NCI-H2196 treated with DMSO at 0.1 percent for 48 hours (cell line): Measurements from ENCODE around the gene CACNA1B.

ENCODE experiments used
- DNase-seq: peaks from one replicate; lab custom pipeline; 2025; ENCODE audit not compliant: unreplicated experiment; lab: John Stamatoyannopoulos, UW

CACNA1B gene

DNA sequence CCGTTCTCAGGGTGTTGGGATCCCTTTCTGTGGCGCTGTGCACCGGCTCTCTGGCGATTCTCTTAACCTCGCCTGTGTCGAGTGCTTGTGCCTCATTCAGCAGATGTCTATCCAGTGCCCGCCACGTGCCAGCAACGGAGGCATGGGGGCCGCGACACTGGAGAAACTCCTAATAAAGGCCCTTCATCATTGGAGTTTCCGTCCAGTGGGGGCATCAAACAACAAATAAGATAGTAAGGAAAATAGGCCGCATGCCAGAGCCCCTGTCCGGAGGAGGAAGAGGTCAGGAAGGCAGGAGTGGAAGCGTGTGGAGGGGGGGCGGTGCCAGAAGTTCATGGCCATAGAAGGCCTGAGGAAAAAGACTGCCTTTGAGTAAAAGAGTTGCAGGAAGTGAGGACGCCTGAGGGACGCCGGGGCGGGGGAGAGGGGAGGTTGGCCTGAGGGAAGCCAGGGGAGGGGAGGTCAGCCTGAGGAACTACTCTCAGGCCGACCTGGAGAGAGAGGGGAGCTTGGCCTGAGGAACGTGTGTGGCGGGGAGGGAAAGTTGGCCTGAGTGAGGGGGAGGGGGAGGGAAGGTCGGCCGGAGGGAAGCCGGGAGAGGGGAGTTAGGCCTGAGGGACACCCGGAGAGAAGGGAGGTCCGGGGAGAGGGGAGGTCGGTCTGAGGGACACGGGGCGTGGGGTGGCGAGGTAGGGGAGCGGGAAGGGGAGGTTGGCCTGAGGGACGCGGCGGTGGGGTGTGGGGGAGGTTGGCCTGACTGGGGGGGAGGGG lies 82.2 kb downstream of the CACNA1B start:
- DNase-seq = no peak

- no peak for DNase-seq
These were observed 82.9 kb downstream of the CACNA1B start for GRCh38 chr9:137960496-137960895.

DNA sequence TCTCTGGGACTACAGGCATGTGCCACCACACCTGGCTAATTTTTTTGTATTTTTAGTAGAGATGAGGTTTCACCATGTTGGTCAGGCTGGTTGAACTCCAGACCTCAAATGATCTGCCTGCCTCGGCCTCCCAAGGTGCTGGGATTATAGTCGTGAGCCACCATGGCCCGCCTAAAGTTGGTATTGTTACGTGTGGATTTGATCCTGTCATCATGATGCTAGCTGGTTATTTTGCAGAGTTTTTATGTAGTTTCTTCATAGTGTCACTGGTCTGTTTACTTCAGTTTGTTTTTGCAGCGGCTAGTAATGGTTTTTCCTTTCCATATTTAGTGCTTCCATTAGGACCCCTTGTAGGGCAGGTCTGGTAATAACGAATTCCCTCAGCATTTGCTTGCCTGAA lies 85.9 kb downstream of the CACNA1B start:
- DNase-seq = no peak

DNA sequence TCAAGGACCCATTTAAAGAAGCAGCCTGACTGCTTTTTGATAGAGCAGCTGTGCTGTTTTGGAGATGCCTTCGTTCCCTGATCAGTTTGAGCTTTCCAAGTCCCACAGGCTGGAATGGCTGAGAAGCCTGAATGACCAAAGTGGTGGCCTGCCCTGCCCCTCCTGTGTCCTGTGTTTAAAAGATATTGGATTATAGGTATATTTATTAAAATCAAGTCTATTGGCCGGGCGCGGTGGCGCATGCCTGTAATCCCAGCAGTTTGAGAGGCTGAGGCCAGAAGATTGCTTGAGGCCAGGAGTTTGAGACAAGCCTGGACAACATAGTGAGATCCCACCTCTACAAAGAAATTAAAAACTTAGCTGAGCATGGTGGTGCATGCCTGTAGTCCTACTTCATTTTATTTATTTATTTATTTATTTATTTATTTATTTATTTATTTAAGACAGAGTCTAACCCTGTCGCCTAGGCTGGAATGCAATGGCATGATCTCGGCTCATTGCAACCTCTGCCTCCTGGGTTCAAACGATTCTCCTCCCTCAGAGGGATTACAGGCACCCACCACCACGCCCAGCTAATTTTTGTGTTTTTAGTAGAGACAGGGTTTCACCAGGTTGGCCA lies 87.7 kb downstream of the CACNA1B start:
- no peak for DNase-seq

- DNase-seq = no peak
These were observed 89.8 kb downstream of the CACNA1B start for GRCh38 chr9:137967280-137967953.

DNA sequence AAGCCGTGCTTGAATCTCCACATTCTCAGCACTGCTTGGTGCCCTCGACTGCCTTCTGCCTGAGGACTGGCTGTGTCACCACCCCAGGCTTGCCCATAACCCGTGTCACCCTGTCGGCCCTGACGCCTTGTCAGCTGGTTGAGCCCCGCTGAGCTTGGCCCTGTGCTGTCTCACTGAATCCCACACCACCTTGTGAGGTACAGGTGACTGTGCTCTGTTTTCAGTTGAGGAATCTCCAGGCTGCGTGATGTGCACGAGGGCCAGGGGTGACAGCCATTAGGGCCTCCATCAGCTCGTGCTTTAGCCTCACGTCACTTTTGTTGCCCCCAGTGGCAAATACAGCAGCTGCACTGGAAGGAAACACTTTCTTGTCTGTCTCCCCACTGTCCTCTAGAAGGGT lies 90.7 kb downstream of the CACNA1B start:
- DNase-seq = no peak

DNA sequence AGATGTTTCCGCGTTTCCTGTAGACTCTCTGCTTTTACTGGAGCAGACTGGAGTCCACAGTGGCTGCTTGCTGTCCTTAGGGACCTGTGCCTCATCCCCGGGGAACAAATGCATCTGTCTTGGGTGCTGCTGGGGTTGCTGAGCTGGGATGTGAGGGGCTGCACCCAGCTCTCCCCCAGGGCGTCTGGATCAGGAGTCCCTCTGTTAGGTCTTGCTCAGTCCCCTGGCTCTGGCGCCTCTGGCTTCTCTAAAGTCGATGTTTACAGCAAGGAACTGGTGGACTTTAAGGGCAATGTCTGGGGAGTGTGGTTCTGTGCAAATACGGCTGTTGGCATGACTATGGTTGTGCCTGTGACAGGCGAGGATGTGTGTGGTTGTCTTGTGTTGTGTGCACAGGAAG lies 91.4 kb downstream of the CACNA1B start:
- DNase-seq = no peak

DNA sequence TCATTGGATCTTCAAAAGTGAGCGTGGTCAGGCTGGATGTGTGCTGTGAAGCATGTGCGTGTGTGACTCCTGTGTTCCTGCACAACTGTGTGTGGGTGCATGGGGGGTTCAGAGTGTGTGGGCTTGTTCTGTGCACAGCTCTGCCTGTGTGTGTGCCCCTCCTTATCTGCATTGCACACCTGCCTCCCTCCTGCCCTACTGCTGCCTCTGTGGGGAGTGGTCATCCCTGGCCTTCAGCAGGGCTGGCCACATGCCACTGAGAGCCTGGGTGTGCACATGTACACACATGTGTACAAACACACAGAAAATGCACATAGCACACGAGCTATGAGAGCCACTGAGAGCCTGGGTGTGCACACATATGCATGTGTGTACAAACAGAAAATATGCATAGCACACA lies 92.1 kb downstream of the CACNA1B start:
- DNase-seq = no peak

DNA sequence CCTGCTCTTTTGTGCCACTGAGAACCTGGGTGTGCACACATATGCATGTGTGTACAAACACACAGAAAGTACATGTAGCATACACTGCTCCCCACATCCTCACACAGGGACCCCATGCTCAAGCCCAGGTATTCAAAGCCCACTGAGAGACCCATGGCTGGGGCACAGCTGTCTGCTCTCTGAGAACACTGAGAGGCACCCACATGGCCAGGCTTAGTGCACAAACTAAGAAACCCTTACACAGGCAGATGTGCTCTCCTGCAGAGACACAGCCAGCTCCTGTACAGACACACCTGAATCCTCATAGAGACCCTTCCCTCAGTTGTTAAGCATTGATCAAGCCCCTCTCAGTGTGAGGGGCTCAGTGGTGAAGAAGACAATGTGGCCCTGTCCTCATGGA lies 92.5 kb downstream of the CACNA1B start:
- DNase-seq = no peak

GRCh38 chr9:137970686-137971476 lies 93.3 kb downstream of the CACNA1B start:
- no peak for DNase-seq

- DNase-seq = no peak
These were observed 94.0 kb downstream of the CACNA1B start for GRCh38 chr9:137971477-137972138.

DNA sequence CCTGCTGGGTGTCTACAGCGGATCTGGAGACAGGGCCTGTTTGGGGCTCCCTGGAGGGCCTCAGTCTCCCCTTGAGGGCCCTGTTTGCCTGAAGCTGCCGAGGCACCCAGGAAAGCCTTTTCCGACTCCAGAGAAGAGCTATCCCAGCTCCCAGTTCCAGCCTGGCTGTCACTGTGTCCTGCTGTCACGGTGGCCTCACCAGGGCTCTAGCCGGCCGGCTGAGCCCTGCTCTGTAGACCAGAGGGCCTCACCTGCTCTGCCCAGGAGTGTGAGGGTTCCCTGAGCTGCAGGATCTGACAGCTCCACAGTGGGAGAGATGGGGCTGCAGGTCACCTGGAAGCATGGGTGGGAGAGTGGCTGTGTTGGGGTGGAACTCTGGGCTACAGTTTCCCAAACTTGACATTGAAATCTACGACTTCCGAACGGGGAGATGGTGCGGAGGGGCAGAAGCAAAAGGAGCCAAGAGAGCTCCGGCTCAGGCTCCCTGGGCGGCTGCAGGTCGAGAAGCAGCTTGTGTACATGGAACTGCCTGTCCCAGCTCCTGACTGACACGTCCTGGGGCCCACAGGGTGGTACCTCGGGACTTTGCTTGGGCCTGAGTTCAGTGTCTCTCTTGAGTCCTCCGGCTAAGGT lies 94.9 kb downstream of the CACNA1B start:
- no peak for DNase-seq

GRCh38 chr9:137972988-137973470 lies 95.4 kb downstream of the CACNA1B start:
- no peak for DNase-seq

GRCh38 chr9:137973829-137974416 lies 96.3 kb downstream of the CACNA1B start:
- DNase-seq = no peak

DNA sequence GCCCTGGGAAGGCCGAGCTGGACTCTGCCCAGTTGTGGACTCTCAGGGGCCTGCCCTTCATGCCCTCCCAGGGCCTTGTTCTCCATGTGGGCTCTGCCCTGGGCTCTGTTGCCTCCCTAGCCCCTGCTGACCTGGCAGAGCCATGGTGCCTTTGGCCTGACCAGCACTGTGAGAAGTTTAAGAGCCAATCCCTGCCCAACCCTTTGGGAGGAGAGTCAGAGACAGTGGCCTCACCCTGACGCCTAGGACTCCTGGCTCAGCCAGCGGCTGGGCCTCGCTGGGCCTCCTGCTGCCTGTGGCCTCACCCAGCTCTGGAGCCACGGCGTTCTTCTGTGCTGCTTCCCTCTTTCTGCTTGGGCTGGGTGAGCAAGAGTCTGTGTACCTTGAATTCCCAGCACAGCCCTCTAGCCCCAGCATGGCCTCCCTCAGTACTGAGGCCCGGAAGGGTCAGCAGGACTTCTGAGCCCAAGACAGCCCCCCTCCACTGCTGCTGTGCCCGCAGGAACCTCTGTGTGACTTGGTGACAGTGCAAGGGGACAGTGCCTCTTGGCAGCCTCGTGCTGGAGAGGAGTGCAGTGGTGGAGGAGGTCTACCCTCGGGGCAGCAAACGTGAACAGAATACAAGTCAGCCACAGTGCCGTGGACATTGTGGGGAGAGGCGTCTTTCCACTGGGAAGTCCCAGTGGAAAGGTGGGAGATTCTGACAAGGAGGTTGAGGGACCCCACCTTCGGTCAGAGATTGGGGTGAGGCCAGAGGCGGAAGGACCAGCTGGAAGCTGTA lies 97.4 kb downstream of the CACNA1B start:
- no peak for DNase-seq

- DNase-seq = no peak
These were observed 97.9 kb downstream of the CACNA1B start for GRCh38 chr9:137975527-137975913.

DNA sequence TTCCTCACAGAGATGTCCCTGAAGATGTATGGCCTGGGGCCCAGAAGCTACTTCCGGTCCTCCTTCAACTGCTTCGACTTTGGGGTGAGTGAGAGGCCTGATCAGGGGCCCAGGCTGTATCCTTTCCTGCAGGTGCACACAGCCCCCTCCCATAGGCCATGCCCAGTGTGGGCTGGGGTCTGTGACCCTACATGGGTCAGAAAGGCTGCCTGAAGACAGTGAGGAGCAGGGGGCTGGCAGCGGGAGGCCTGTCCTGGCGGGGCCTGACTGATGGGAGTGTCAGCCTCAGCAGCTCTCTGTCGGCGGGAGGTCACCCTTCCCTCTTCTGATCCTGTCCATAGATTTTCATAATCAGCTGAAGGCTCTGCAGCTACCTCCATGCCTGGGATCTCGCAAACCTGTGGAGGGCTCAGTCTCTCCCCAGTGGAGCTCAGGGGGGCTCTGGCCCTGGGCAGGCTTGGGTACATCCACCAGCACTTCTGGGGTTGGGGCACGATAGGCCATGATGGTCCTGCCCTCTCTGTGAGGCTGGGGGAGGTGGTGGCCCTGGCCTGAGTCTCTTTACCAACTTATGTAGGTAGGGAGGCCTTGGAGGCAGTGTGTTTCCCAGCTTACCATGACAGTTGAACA lies 98.5 kb downstream of the CACNA1B start:
- DNase-seq = no peak

- no peak for DNase-seq
These were observed 100.1 kb downstream of the CACNA1B start for GRCh38 chr9:137977571-137978261.
